Fibroblast of lung (primary cell): ENCODE data around the gene PGAM1.

Source experiments
- EZH2 ChIP-seq: IDR thresholded peaks from 2 replicates; pipeline ENCODE4 v1.5.1; 2012; ENCODE audit warnings: low read length, control low read depth, mild to moderate bottlenecking; ENCODE audit errors: missing control alignments
- TF ChIP-seq, protein P1 (sequence below), 2 donors: IDR thresholded peaks in 1 of 2; conservative IDR thresholded peaks in 1 of 2; 1 replicate in 1 of 2; 2 replicates in 1 of 2; pipeline ENCODE4 v1.5.1; 2011 to 2012; ENCODE audit warnings: low read length in 2 of 2, control low read depth in 1 of 2, inconsistent platforms in 1 of 2, low read depth in 1 of 2, mild to moderate bottlenecking in 1 of 2

DNA sequence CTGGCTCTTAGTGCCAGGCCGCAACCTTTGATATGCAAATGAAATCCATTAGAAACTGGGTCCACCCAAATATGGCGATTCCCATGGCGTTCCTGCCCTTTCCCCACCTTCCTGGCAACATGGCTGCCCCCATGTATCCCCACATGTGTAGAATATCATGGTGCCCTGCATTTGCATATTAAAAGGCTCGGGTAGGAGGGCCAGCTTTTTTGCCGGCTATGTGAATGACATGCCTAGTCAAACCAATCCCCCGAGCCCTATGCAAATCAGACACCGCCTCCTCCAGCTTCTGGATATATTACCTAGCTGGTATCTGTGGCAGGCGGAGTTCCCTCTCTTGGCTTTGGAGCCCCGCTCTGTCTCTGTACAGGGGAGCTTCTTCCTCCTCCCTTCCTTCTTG, 53.9 kb downstream of the PGAM1 start:
- TF ChIP-seq, protein P1, sequence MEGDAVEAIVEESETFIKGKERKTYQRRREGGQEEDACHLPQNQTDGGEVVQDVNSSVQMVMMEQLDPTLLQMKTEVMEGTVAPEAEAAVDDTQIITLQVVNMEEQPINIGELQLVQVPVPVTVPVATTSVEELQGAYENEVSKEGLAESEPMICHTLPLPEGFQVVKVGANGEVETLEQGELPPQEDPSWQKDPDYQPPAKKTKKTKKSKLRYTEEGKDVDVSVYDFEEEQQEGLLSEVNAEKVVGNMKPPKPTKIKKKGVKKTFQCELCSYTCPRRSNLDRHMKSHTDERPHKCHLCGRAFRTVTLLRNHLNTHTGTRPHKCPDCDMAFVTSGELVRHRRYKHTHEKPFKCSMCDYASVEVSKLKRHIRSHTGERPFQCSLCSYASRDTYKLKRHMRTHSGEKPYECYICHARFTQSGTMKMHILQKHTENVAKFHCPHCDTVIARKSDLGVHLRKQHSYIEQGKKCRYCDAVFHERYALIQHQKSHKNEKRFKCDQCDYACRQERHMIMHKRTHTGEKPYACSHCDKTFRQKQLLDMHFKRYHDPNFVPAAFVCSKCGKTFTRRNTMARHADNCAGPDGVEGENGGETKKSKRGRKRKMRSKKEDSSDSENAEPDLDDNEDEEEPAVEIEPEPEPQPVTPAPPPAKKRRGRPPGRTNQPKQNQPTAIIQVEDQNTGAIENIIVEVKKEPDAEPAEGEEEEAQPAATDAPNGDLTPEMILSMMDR (conservative IDR thresholded peaks at IDR 0.05 in 1 of 2, IDR thresholded peaks at IDR 0.05 in 1 of 2; ENCODE audit: low read depth in 1 of 2, low read length in 2 of 2): no peak
- no peak for TF ChIP-seq EZH2
